HG03521 (cell line): ENCODE measurements around the gene ANKH.

Source experiments
- ATAC-seq: cut with Tn5 transposase; IDR thresholded peaks from one replicate; pipeline ENCODE4 v1.9.1; 2021; ENCODE audit warnings: mild to moderate bottlenecking, moderate library complexity; ENCODE audit not compliant: unreplicated experiment

ANKH gene

GRCh38 chr5:14741801-14742440, 129.7 kb downstream of the ANKH start:
- no peak for ATAC-seq

- ATAC-seq: no peak
Observed at GRCh38 chr5:14741131-14741530, 130.4 kb downstream of the ANKH start.

GRCh38 chr5:14739981-14740380, 131.6 kb downstream of the ANKH start:
- no peak for ATAC-seq

- ATAC-seq: no peak
Observed at GRCh38 chr5:14739538-14739937, 132.0 kb downstream of the ANKH start.

GRCh38 chr5:14738050-14738449, 133.5 kb downstream of the ANKH start:
- ATAC-seq: no peak

- no peak for ATAC-seq
Observed at GRCh38 chr5:14737291-14737690, 134.3 kb downstream of the ANKH start.

- ATAC-seq: no peak
Observed at GRCh38 chr5:14735944-14736343, 135.6 kb downstream of the ANKH start.

- no peak for ATAC-seq
Observed at GRCh38 chr5:14734396-14734795, 137.2 kb downstream of the ANKH start.

GRCh38 chr5:14733661-14734060, 137.9 kb downstream of the ANKH start:
- ATAC-seq: no peak

GRCh38 chr5:14732991-14733390, 138.6 kb downstream of the ANKH start:
- no peak for ATAC-seq

GRCh38 chr5:14730881-14731280, 140.7 kb downstream of the ANKH start:
- ATAC-seq: no peak

- no peak for ATAC-seq
Observed at GRCh38 chr5:14730466-14730865, 141.1 kb downstream of the ANKH start.

GRCh38 chr5:14729448-14730385, 141.9 kb downstream of the ANKH start:
- ATAC-seq: no peak

GRCh38 chr5:14728459-14728938, 143.1 kb downstream of the ANKH start:
- ATAC-seq: no peak

GRCh38 chr5:14727928-14728458, 143.6 kb downstream of the ANKH start:
- ATAC-seq: no peak

GRCh38 chr5:14727428-14727865, 144.1 kb downstream of the ANKH start:
- ATAC-seq: peak; percentile 43

- no peak for ATAC-seq
Observed at GRCh38 chr5:14726066-14726838, 145.3 kb downstream of the ANKH start.

GRCh38 chr5:14724633-14725032, 146.9 kb downstream of the ANKH start:
- no peak for ATAC-seq

GRCh38 chr5:14723701-14724132, 147.9 kb downstream of the ANKH start:
- no peak for ATAC-seq

GRCh38 chr5:14722923-14723322, 148.7 kb downstream of the ANKH start:
- no peak for ATAC-seq
